ENCODE data around the gene SRF.

SRF gene

GRCh38 chr6:43142101-43142500 lies 29.0 kb upstream of the SRF start:
- no peaks in the 10 kb centered on the region for H3K27me3 Mint-ChIP-seq
- H3K9me3 Mint-ChIP-seq (ENCODE audit: low read depth): no peaks in the 10 kb centered on the region
- H3K4me3 Mint-ChIP-seq: peak overlapping the region; percentile 86
- H3K36me3 Mint-ChIP-seq: peaks cover 3% of the 10 kb centered on the region
- H3K27ac Mint-ChIP-seq: peak overlapping the region; percentile 97
- H3K4me1 Mint-ChIP-seq (ENCODE audit: low read depth): peaks cover 28% of the 10 kb centered on the region

GRCh38 chr6:43143235-43144128 lies 27.6 kb upstream of the SRF start:
- H3K4me3 Mint-ChIP-seq: peak overlapping the region; percentile 86
- peak overlapping the region; percentile 97 for H3K27ac Mint-ChIP-seq
- peaks cover 3% of the 10 kb centered on the region for H3K36me3 Mint-ChIP-seq
- H3K27me3 Mint-ChIP-seq: no peaks in the 10 kb centered on the region
- peaks cover 28% of the 10 kb centered on the region for H3K4me1 Mint-ChIP-seq (ENCODE audit: low read depth)
- H3K9me3 Mint-ChIP-seq (ENCODE audit: low read depth): no peaks in the 10 kb centered on the region

- Mint-ChIP-seq H3K4me1 (ENCODE audit: low read depth) (peaks cover 28% of the 10 kb centered on the region), H3K4me3 (no peak overlapping the region), H3K27me3 (no peaks in the 10 kb centered on the region), H3K27ac (no peak overlapping the region), H3K9me3 (ENCODE audit: low read depth) (no peaks in the 10 kb centered on the region), H3K36me3 (peaks cover 3% of the 10 kb centered on the region)
Measured at GRCh38 chr6:43144879-43145278, 26.2 kb upstream of the SRF start.

GRCh38 chr6:43146261-43146660 lies 24.8 kb upstream of the SRF start:
- H3K36me3 Mint-ChIP-seq: peaks cover 3% of the 10 kb centered on the region
- peaks cover 25% of the 10 kb centered on the region for H3K4me1 Mint-ChIP-seq (ENCODE audit: low read depth)
- H3K27ac Mint-ChIP-seq: no peak overlapping the region
- no peaks in the 10 kb centered on the region for H3K9me3 Mint-ChIP-seq (ENCODE audit: low read depth)
- no peaks in the 10 kb centered on the region for H3K27me3 Mint-ChIP-seq
- H3K4me3 Mint-ChIP-seq: no peak overlapping the region

GRCh38 chr6:43146709-43147688 lies 24.1 kb upstream of the SRF start:
- no peak overlapping the region for H3K27ac Mint-ChIP-seq
- peaks cover 3% of the 10 kb centered on the region for H3K36me3 Mint-ChIP-seq
- H3K4me3 Mint-ChIP-seq: no peak overlapping the region

GRCh38 chr6:43147691-43148477 lies 23.2 kb upstream of the SRF start:
- H3K9me3 Mint-ChIP-seq (ENCODE audit: low read depth): no peaks in the 10 kb centered on the region

More at GRCh38 chr6:43146709-43147688, 24.1 kb upstream of the SRF start:
- Mint-ChIP-seq H3K27me3 (no peaks in the 10 kb centered on the region), H3K9me3 (ENCODE audit: low read depth) (no peaks in the 10 kb centered on the region), H3K4me1 (ENCODE audit: low read depth) (peaks cover 22% of the 10 kb centered on the region)

GRCh38 chr6:43149265-43149664 lies 21.8 kb upstream of the SRF start:
- Mint-ChIP-seq H3K4me3 (no peak overlapping the region), H3K9me3 (ENCODE audit: low read depth) (no peaks in the 10 kb centered on the region), H3K4me1 (ENCODE audit: low read depth) (peaks cover 2% of the 10 kb centered on the region), H3K27ac (no peak overlapping the region), H3K36me3 (peaks cover 3% of the 10 kb centered on the region), H3K27me3 (no peaks in the 10 kb centered on the region)

More at GRCh38 chr6:43147691-43148477, 23.2 kb upstream of the SRF start:
- H3K27ac Mint-ChIP-seq: no peak overlapping the region
- peaks cover 14% of the 10 kb centered on the region for H3K4me1 Mint-ChIP-seq (ENCODE audit: low read depth)
- H3K36me3 Mint-ChIP-seq: peaks cover 3% of the 10 kb centered on the region
- H3K4me3 Mint-ChIP-seq: no peak overlapping the region
- H3K27me3 Mint-ChIP-seq: no peaks in the 10 kb centered on the region

GRCh38 chr6:43150051-43150751 lies 20.9 kb upstream of the SRF start:
- H3K9me3 Mint-ChIP-seq (ENCODE audit: low read depth): no peaks in the 10 kb centered on the region
- H3K4me1 Mint-ChIP-seq (ENCODE audit: low read depth): peaks cover 2% of the 10 kb centered on the region
- H3K36me3 Mint-ChIP-seq: peaks cover 3% of the 10 kb centered on the region
- no peak overlapping the region for H3K27ac Mint-ChIP-seq
- H3K27me3 Mint-ChIP-seq: no peaks in the 10 kb centered on the region
- H3K4me3 Mint-ChIP-seq: no peak overlapping the region

GRCh38 chr6:43159599-43159998 lies 11.5 kb upstream of the SRF start:
- H3K36me3 Mint-ChIP-seq: no peaks in the 10 kb centered on the region
- no peaks in the 10 kb centered on the region for H3K9me3 Mint-ChIP-seq (ENCODE audit: low read depth)
- H3K4me1 Mint-ChIP-seq (ENCODE audit: low read depth): no peaks in the 10 kb centered on the region
- H3K27me3 Mint-ChIP-seq: no peaks in the 10 kb centered on the region
- no peak overlapping the region for H3K27ac Mint-ChIP-seq
- H3K4me3 Mint-ChIP-seq: no peak overlapping the region

- Mint-ChIP-seq H3K36me3 (no peaks in the 10 kb centered on the region), H3K9me3 (ENCODE audit: low read depth) (no peaks in the 10 kb centered on the region), H3K4me3 (no peak overlapping the region), H3K27me3 (no peaks in the 10 kb centered on the region), H3K27ac (no peak overlapping the region), H3K4me1 (ENCODE audit: low read depth) (no peaks in the 10 kb centered on the region)
Measured at GRCh38 chr6:43163899-43164298, 7.2 kb upstream of the SRF start.

- Mint-ChIP-seq H3K36me3 (no peaks in the 10 kb centered on the region), H3K4me3 (peak overlapping the region; percentile 96), H3K27ac (peak overlapping the region; percentile 94), H3K27me3 (no peaks in the 10 kb centered on the region), H3K4me1 (ENCODE audit: low read depth) (peaks cover 36% of the 10 kb centered on the region), H3K9me3 (ENCODE audit: low read depth) (no peaks in the 10 kb centered on the region)
Measured at GRCh38 chr6:43170417-43170930, 595 bp upstream of the SRF start.

- no peaks in the 10 kb centered on the region for H3K27me3 Mint-ChIP-seq
- H3K4me3 Mint-ChIP-seq: peak overlapping the region; percentile 99
- peak overlapping the region; percentile 87 for H3K27ac Mint-ChIP-seq
- peaks cover 36% of the 10 kb centered on the region for H3K4me1 Mint-ChIP-seq (ENCODE audit: low read depth)
- H3K9me3 Mint-ChIP-seq (ENCODE audit: low read depth): no peaks in the 10 kb centered on the region
- H3K36me3 Mint-ChIP-seq: no peaks in the 10 kb centered on the region
Measured at GRCh38 chr6:43171707-43172103, 636 bp downstream of the SRF start.

- Mint-ChIP-seq H3K4me1 (ENCODE audit: low read depth) (peaks cover 36% of the 10 kb centered on the region), H3K27ac (peak overlapping the region; percentile 87), H3K9me3 (ENCODE audit: low read depth) (no peaks in the 10 kb centered on the region), H3K27me3 (no peaks in the 10 kb centered on the region), H3K4me3 (peak overlapping the region; percentile 99), H3K36me3 (no peaks in the 10 kb centered on the region)
Measured at GRCh38 chr6:43172104-43173007, 1.3 kb downstream of the SRF start.
